Peyer's patch (tissue), 4 donors: ENCODE data around the gene RITA1. TPM values are rescaled to one million over a fixed set of nuclear protein-coding genes. Genes with fewer than 3 reads are reported as not detected.

ENCODE experiments used
- DNase-seq, 3 donors: peaks; one replicate each; pipeline ENCODE4 v3.0.0-alpha.2; 2017 to 2019
- H3K27ac ChIP-seq, 4 donors: fragments of 200-600 bp; sonication (generic); one replicate each; pipeline ENCODE4 v1.5.1; 2016 to 2019
- H3K27me3 ChIP-seq, 2 donors: fragments of 200-600 bp; sonication (generic); one replicate each; pipeline ENCODE4 v1.5.1; 2019
- H3K36me3 ChIP-seq, 3 donors: fragments of 200-600 bp; sonication (generic); one replicate each; pipeline ENCODE4 v1.5.1; 2016 to 2019
- H3K4me1 ChIP-seq, 4 donors: fragments of 200-600 bp; sonication (generic); one replicate each; pipeline ENCODE4 v1.5.1; 2016 to 2019
- H3K4me3 ChIP-seq, 4 donors: fragments of 200-600 bp; sonication (generic); 1 replicate in 3 of 4; 2 replicates in 1 of 4; pipeline ENCODE4 v1.5.1; 2016 to 2019; ENCODE audit warnings: mild to moderate bottlenecking in 1 of 4
- H3K9me3 ChIP-seq, 4 donors: fragments of 200-600 bp; sonication (generic); one replicate each; pipeline ENCODE4 v1.5.1; 2016 to 2019; ENCODE audit warnings: mild to moderate bottlenecking in 1 of 4
- POLR2A ChIP-seq, 2 donors: fragments of 450-650 bp; IDR thresholded peaks; one replicate each; pipeline ENCODE4 v1.5.1; 2017; ENCODE audit warnings: antibody characterized with exemption in 2 of 2, mild to moderate bottlenecking in 2 of 2, moderate library complexity in 2 of 2
- total RNA-seq, 4 donors: library from RNA; depleted of rRNA; stranded (reverse); fragments of >200 nt; gene quantifications; one replicate each; pipeline ENCODE4 v1.1.0, GENCODE V29; 2016
- TF ChIP-seq, protein P1 (sequence below), 6 experiments: fragments of 450-650 bp in 4 of 6; fragments of 200-600 bp in 2 of 6; sonication (generic) in 1 of 6; IDR thresholded peaks; one replicate each; pipeline ENCODE4 v1.5.1; 2017 to 2019; ENCODE audit warnings: antibody characterized with exemption in 6 of 6, mild to moderate bottlenecking in 3 of 6, moderate library complexity in 1 of 6

RITA1 gene
- total RNA-seq, 4 donors from 2014 or later = 5.0 to 36.6 (median 33.4) TPM

GRCh38 chr12:113162102-113163029 lies 23.2 kb upstream of the RITA1 start:
- Histone ChIP-seq H3K36me3 (peaks cover 0 to 98% (median 0%) of the 10 kb centered on the region in 3 donors), H3K27me3 (no peaks in the 10 kb centered on the region), H3K4me3 (no peak overlapping the region), H3K9me3 (no peaks in the 10 kb centered on the region), H3K27ac (no peak overlapping the region), H3K4me1 (no peaks in the 10 kb centered on the region)
- no peak for TF ChIP-seq POLR2A (IDR thresholded peaks at IDR 0.05)
- TF ChIP-seq, protein P1, sequence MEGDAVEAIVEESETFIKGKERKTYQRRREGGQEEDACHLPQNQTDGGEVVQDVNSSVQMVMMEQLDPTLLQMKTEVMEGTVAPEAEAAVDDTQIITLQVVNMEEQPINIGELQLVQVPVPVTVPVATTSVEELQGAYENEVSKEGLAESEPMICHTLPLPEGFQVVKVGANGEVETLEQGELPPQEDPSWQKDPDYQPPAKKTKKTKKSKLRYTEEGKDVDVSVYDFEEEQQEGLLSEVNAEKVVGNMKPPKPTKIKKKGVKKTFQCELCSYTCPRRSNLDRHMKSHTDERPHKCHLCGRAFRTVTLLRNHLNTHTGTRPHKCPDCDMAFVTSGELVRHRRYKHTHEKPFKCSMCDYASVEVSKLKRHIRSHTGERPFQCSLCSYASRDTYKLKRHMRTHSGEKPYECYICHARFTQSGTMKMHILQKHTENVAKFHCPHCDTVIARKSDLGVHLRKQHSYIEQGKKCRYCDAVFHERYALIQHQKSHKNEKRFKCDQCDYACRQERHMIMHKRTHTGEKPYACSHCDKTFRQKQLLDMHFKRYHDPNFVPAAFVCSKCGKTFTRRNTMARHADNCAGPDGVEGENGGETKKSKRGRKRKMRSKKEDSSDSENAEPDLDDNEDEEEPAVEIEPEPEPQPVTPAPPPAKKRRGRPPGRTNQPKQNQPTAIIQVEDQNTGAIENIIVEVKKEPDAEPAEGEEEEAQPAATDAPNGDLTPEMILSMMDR (IDR thresholded peaks at IDR 0.05) = no peak
- no peak for DNase-seq

GRCh38 chr12:113163030-113163360 lies 22.5 kb upstream of the RITA1 start:
- Histone ChIP-seq H3K36me3 (peaks cover 0 to 100% (median 0%) of the 10 kb centered on the region in 3 donors), H3K27ac (no peak overlapping the region), H3K4me3 (no peak overlapping the region), H3K4me1 (no peaks in the 10 kb centered on the region), H3K9me3 (no peaks in the 10 kb centered on the region), H3K27me3 (no peaks in the 10 kb centered on the region)
- TF ChIP-seq, protein P1 (IDR thresholded peaks at IDR 0.05) = no peak
- no peak for TF ChIP-seq POLR2A (IDR thresholded peaks at IDR 0.05)
- no peak for DNase-seq

- no peak for DNase-seq
- Histone ChIP-seq H3K36me3 (peaks cover 0 to 100% (median 0%) of the 10 kb centered on the region in 3 donors), H3K4me1 (no peaks in the 10 kb centered on the region)
Observed at GRCh38 chr12:113164014-113164413, 21.5 kb upstream of the RITA1 start.

DNA sequence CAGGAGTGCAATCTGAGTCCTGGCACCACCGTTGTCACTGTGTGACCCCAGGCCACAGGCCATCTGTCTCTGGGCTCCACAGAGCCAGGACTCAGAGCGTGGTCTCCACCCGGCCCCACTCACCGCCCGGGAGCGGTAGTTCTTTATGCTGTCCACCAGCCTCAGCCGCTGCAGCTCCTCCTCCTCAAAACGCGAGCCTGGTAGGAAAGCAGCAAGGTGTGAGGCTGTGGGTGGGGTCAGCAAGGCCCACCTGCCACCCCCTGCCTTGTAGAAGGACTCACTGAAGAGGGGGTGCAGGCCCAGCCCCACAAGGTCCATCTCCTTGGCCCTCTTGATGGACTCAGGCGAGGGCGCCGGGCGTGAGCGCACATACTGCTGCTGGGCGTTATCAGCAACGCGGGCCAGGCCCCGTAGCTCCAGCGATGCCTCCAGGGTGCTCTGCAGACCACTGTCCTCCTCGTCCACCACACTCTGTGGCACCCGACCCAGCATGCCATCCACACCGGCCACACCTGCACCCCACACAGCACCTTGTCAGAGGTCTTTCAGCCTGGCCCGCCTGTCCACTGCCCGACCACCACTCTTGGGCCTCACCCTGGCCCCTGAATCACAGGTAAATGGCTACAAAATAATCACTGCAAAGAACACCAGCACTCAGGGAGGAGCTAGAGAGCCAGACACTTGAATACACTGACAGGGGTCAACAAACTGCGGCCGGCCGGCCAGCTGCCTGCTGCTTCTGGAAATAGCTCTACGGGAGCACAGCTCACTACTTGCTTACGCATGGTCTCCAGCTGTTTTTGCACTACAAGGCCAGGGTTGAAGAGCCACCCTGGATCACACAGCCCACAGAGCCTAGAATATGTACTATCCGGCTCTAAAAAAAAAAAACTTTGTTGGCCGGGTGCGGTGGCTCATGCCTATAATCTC lies 19.7 kb upstream of the RITA1 start:
- Histone ChIP-seq H3K27ac (no peak overlapping the region), H3K36me3 (peaks cover 0 to 100% (median 0%) of the 10 kb centered on the region in 3 donors), H3K4me1 (no peaks in the 10 kb centered on the region), H3K4me3 (no peak overlapping the region), H3K9me3 (no peaks in the 10 kb centered on the region), H3K27me3 (no peaks in the 10 kb centered on the region)
- DNase-seq = no peak
- TF ChIP-seq POLR2A (IDR thresholded peaks at IDR 0.05) = no peak
- TF ChIP-seq, protein P1 (IDR thresholded peaks at IDR 0.05) = no peak

More at GRCh38 chr12:113164014-113164413, 21.5 kb upstream of the RITA1 start:
- no peak overlapping the region for H3K27ac ChIP-seq
- no peaks in the 10 kb centered on the region for H3K9me3 ChIP-seq
- TF ChIP-seq, protein P1 (IDR thresholded peaks at IDR 0.05) = no peak
- no peak for TF ChIP-seq POLR2A (IDR thresholded peaks at IDR 0.05)
- H3K4me3 ChIP-seq = no peak overlapping the region
- no peaks in the 10 kb centered on the region for H3K27me3 ChIP-seq

DNA sequence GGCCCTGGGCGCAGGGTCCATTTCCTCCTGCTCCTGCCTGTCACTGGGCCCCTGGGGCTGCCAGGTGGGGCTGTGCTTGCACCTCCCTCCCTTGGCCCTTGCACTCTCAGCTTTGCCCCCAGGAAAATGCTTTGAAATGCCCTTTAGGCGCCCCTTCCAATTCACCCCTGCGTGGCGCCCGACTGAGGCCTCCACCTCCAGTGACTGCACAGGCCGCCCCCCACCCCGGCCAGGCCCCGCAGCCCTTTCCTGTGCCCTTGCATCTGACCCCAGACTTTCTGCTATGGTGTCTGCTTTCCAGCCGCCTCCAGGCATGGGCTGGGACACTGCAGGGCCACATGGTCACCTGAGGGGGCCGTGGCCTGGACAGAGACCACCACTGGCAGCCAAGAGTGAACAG lies 17.7 kb upstream of the RITA1 start:
- Histone ChIP-seq H3K27ac (no peak overlapping the region), H3K4me3 (no peak overlapping the region), H3K36me3 (peaks cover 0 to 100% (median 0%) of the 10 kb centered on the region in 3 donors), H3K4me1 (no peaks in the 10 kb centered on the region), H3K27me3 (no peaks in the 10 kb centered on the region), H3K9me3 (no peaks in the 10 kb centered on the region)
- TF ChIP-seq, protein P1 (IDR thresholded peaks at IDR 0.05) = no peak
- no peak for TF ChIP-seq POLR2A (IDR thresholded peaks at IDR 0.05)
- DNase-seq = no peak
